Smooth muscle cell (in vitro differentiated cells): ENCODE results near the gene MSRB1. TPM values are rescaled to one million over a fixed set of nuclear protein-coding genes. Genes with fewer than 3 reads are reported as not detected.

Experiments used
- DNase-seq: peaks from one replicate; lab custom pipeline; 2025; ENCODE audit not compliant: unreplicated experiment; lab: John Stamatoyannopoulos, UW
- H2AFZ ChIP-seq: fragments of 200-600 bp; sonication (generic); 2 replicates; pipeline ENCODE4 v1.6.0; 2016; ENCODE audit warnings: antibody characterized with exemption, low read depth, mild to moderate bottlenecking
- H3F3A ChIP-seq: fragments of 200-600 bp; sonication (generic); 2 replicates; pipeline ENCODE4 v1.6.0; 2017; ENCODE audit warnings: antibody characterized with exemption, low read depth
- H3K27ac ChIP-seq: fragments of 200-600 bp; sonication (generic); 2 replicates; pipeline ENCODE4 v1.5.1; 2016; ENCODE audit warnings: low read depth, mild to moderate bottlenecking
- H3K27me3 ChIP-seq: fragments of 200-600 bp; sonication (generic); 2 replicates; pipeline ENCODE4 v1.6.1; 2016; ENCODE audit warnings: low read depth, mild to moderate bottlenecking
- H3K36me3 ChIP-seq: fragments of 200-600 bp; sonication (generic); 2 replicates; pipeline ENCODE4 v1.5.1; 2016; ENCODE audit warnings: low read depth
- H3K4me1 ChIP-seq: fragments of 200-600 bp; sonication (generic); 2 replicates; pipeline ENCODE4 v1.5.1; 2016; ENCODE audit warnings: low read depth
- H3K4me2 ChIP-seq: fragments of 200-600 bp; sonication (generic); 2 replicates; pipeline ENCODE4 v1.6.0; 2016; ENCODE audit warnings: mild to moderate bottlenecking
- H3K4me3 ChIP-seq: fragments of 200-600 bp; sonication (generic); 2 replicates; pipeline ENCODE4 v1.5.1; 2016; ENCODE audit warnings: mild to moderate bottlenecking
- H3K79me2 ChIP-seq: fragments of 200-600 bp; sonication (generic); 2 replicates; pipeline ENCODE4 v1.6.0; 2016; ENCODE audit warnings: low read depth, mild to moderate bottlenecking
- H3K9ac ChIP-seq: fragments of 200-600 bp; sonication (generic); 2 replicates; pipeline ENCODE4 v1.6.0; 2016; ENCODE audit warnings: low read depth
- H3K9me3 ChIP-seq: fragments of 200-600 bp; sonication (generic); replicated peaks from 2 replicates; pipeline ENCODE4 v1.5.1; 2016; ENCODE audit warnings: low read depth
- H4K20me1 ChIP-seq: fragments of 200-600 bp; sonication (generic); 2 replicates; pipeline ENCODE4 v1.6.0; 2016; ENCODE audit warnings: low read depth
- WGBS: methylation state at CpG from one replicate; pipeline ENCODE4 v1.1.7; 2016; ENCODE audit warnings: low lambda C conversion rate; 5-methylcytosine and 5-hydroxymethylcytosine counted together
- polyA plus RNA-seq: library from polyadenylated mRNA; unstranded; fragments of >200 nt; fragmentation: Nextera tagmentation; extraction: Ambion mirVana; gene quantifications from 2 replicates; pipeline ENCODE4 v1.2.1, GENCODE V29; 2016
- total RNA-seq: library from RNA; depleted of rRNA; stranded (reverse); fragments of >200 nt; gene quantifications from 2 replicates; pipeline ENCODE4 v1.2.3, GENCODE V29; 2014
- TF ChIP-seq, protein P1 (sequence below): fragments of 200-600 bp; sonication (generic); IDR thresholded peaks from 2 replicates; pipeline ENCODE4 v1.5.1; 2017; ENCODE audit warnings: borderline replicate concordance, mild to moderate bottlenecking, antibody characterized with exemption; ENCODE audit not compliant: insufficient read depth, poor library complexity, severe bottlenecking

The MSRB1 gene
- total and polyA plus RNA-seq, 2 experiments from 2014 or later, result 9.9 to 21.8 TPM

DNA sequence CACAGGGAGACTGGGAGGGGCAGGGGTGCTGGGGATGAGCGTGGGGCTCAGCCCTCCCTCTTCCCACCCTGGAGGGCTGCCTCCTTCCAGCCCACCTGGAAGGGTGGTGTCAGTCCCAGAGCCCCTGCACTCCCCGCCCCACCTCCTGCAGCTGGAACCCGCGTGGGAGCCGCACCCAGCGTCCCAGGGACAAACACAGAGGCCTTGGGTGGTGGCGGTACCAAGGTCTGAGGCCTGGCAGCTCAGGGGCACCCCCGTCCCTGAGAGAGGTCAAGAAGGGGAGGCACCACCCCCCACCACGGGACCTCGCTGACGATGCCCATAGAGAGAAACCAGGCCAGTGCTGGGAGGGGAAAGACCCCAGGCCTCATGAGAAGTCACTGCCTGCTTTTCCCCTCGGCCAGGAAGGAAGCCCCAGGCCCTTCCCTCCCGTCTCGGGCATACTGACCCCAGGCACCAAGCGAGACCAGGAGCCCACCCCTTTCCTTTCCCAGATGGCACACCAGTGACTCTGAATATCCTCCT lies 28.9 kb downstream of the MSRB1 start:
- H3K27ac ChIP-seq, result no peak overlapping the region
- H3K4me3 ChIP-seq, result no peak overlapping the region
- H3K9me3 ChIP-seq, result no peaks in the 10 kb centered on the region
- no peak overlapping the region for H3K4me2 ChIP-seq
- H3K27me3 ChIP-seq, result peaks cover 30% of the 10 kb centered on the region
- no peaks in the 10 kb centered on the region for H3K79me2 ChIP-seq
- TF ChIP-seq, protein P1, sequence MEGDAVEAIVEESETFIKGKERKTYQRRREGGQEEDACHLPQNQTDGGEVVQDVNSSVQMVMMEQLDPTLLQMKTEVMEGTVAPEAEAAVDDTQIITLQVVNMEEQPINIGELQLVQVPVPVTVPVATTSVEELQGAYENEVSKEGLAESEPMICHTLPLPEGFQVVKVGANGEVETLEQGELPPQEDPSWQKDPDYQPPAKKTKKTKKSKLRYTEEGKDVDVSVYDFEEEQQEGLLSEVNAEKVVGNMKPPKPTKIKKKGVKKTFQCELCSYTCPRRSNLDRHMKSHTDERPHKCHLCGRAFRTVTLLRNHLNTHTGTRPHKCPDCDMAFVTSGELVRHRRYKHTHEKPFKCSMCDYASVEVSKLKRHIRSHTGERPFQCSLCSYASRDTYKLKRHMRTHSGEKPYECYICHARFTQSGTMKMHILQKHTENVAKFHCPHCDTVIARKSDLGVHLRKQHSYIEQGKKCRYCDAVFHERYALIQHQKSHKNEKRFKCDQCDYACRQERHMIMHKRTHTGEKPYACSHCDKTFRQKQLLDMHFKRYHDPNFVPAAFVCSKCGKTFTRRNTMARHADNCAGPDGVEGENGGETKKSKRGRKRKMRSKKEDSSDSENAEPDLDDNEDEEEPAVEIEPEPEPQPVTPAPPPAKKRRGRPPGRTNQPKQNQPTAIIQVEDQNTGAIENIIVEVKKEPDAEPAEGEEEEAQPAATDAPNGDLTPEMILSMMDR, result no peak
- no peaks in the 10 kb centered on the region for H3K36me3 ChIP-seq
- H3F3A ChIP-seq, result no peaks in the 10 kb centered on the region
- H2AFZ ChIP-seq, result no peak overlapping the region
- 71% methylated on average over 14 of the region's 15 CpGs for WGBS
- H3K9ac ChIP-seq, result no peak overlapping the region
- H3K4me1 ChIP-seq, result peaks cover 10% of the 10 kb centered on the region
- no peak for DNase-seq
- no peaks in the 10 kb centered on the region for H4K20me1 ChIP-seq

DNA sequence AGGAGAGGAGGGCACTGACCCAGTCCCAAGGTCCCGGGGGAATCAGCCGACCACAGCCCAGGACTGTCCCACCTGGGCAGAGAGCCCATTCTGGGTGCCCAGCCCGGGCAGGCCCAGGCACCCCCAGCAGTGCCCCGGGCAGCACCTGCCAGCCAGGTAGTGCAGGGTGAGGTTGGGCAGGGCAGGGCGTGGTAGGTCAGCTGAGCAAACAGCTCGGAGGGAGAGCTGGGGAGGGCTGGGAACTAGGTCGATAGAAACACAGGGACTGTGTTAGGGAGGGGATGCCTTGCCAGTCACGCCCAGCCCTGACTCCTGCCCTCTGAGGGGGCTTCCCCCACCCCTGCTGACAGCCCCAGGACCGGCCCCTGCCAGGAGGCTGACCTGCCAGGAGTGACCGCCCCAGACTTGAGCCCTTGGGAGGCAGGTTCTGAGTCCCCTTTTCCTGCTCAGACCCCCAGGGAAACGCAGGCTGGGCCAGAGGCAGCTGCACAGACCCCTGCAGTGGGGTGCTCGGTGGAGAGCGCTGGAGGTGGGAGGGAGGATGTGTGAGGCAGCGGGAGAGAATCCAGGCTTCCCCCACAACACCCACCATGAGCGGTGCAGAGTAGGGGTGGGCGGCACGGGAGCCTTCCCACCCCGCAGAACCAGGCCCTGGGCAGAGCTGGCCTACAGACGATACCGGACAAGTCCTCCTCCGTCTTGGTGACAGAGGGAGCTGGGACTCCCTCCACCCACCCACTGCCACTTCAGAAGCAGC lies 29.5 kb downstream of the MSRB1 start:
- no peak overlapping the region for H3K27ac ChIP-seq
- no peaks in the 10 kb centered on the region for H4K20me1 ChIP-seq
- no peak overlapping the region for H3K4me2 ChIP-seq
- H3K9ac ChIP-seq, result no peak overlapping the region
- peaks cover 23% of the 10 kb centered on the region for H3K27me3 ChIP-seq
- 77% methylated on average over 19 of the region's 21 CpGs for WGBS
- TF ChIP-seq, protein P1, result no peak
- no peak overlapping the region for H2AFZ ChIP-seq
- H3K9me3 ChIP-seq, result no peaks in the 10 kb centered on the region
- no peaks in the 10 kb centered on the region for H3F3A ChIP-seq
- no peak for DNase-seq
- no peak overlapping the region for H3K4me3 ChIP-seq
- no peaks in the 10 kb centered on the region for H3K79me2 ChIP-seq
- H3K36me3 ChIP-seq, result no peaks in the 10 kb centered on the region
- H3K4me1 ChIP-seq, result peaks cover 10% of the 10 kb centered on the region

DNA sequence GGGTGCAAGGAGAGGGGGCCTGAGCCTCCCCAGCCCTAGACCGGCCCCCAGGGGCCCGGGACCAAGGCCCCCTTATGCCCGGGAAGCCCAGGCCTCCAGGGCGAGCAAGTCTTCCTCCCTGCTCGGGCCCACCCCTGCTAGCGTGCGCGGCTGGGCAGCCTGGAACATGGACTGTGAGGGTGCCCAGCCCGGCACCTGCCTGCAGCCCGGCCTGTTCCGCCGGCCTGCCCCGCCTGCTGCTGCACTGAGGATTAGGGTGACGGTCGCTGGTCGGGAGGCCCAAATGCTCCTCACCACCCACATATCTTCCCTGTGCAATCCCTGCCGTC lies 30.8 kb downstream of the MSRB1 start:
- Histone ChIP-seq H3K9me3 (no peaks in the 10 kb centered on the region), H3K27me3 (peaks cover 14% of the 10 kb centered on the region), H2AFZ (no peak overlapping the region), H3K4me1 (peaks cover 5% of the 10 kb centered on the region), H3K9ac (no peak overlapping the region), H3K4me3 (no peak overlapping the region), H3K4me2 (no peak overlapping the region), H3K79me2 (no peaks in the 10 kb centered on the region), H3K36me3 (no peaks in the 10 kb centered on the region), H4K20me1 (no peaks in the 10 kb centered on the region), H3K27ac (no peak overlapping the region), H3F3A (no peaks in the 10 kb centered on the region)
- DNase-seq, result no peak
- 93% methylated on average over 17 of the region's 17 CpGs for WGBS
- TF ChIP-seq, protein P1, result no peak
